Activated CD4-positive, alpha-beta T cell treated with anti-CD3 and anti-CD28 coated beads, Interleukin-2, amount 50 U/mL, for 48 hours (primary cell): ENCODE measurements around the gene NFIA.

Source experiments
- DNase-seq, 2 experiments: peaks; one replicate each; pipeline ENCODE4 v3.0.0-alpha.2; 2020

The NFIA gene

GRCh38 chr1:61187352-61188086, 105.2 kb downstream of the NFIA start:
- no peak for DNase-seq

GRCh38 chr1:61190153-61190552, 107.8 kb downstream of the NFIA start:
- DNase-seq = no peak

GRCh38 chr1:61190618-61191432, 108.5 kb downstream of the NFIA start:
- no peak for DNase-seq

GRCh38 chr1:61191433-61191720, 109.0 kb downstream of the NFIA start:
- no peak for DNase-seq

- DNase-seq = no peak
These were observed 110.4 kb downstream of the NFIA start for GRCh38 chr1:61192663-61193330.

GRCh38 chr1:61193808-61194207, 111.4 kb downstream of the NFIA start:
- DNase-seq = no peak

GRCh38 chr1:61198554-61198953, 116.2 kb downstream of the NFIA start:
- DNase-seq = no peak

- DNase-seq = no peak
These were observed 118.7 kb downstream of the NFIA start for GRCh38 chr1:61201035-61201434.

- DNase-seq = no peak
These were observed 120.7 kb downstream of the NFIA start for GRCh38 chr1:61202854-61203598.

GRCh38 chr1:61204528-61204927, 122.2 kb downstream of the NFIA start:
- DNase-seq = no peak

- DNase-seq = no peak
These were observed 125.1 kb downstream of the NFIA start for GRCh38 chr1:61207416-61207815.

- DNase-seq = no peak
These were observed 125.8 kb downstream of the NFIA start for GRCh38 chr1:61208172-61208571.

GRCh38 chr1:61208831-61209230, 126.5 kb downstream of the NFIA start:
- DNase-seq = no peak

GRCh38 chr1:61210435-61211154, 128.2 kb downstream of the NFIA start:
- DNase-seq = no peak

- no peak for DNase-seq
These were observed 131.1 kb downstream of the NFIA start for GRCh38 chr1:61213245-61214011.

GRCh38 chr1:61215119-61215518, 132.8 kb downstream of the NFIA start:
- DNase-seq = no peak

- DNase-seq = no peak
These were observed 133.4 kb downstream of the NFIA start for GRCh38 chr1:61215676-61216289.

- DNase-seq = no peak
These were observed 138.2 kb downstream of the NFIA start for GRCh38 chr1:61220536-61220935.

- DNase-seq = no peak
These were observed 139.3 kb downstream of the NFIA start for GRCh38 chr1:61221642-61222041.

- no peak for DNase-seq
These were observed 139.9 kb downstream of the NFIA start for GRCh38 chr1:61222240-61222639.

GRCh38 chr1:61223140-61223539, 140.8 kb downstream of the NFIA start:
- DNase-seq = no peak
